Neural progenitor cell (in vitro differentiated cells): Measurements from ENCODE around the gene BMERB1.

Experiments
- CTCF ChIP-seq: fragments of 200-600 bp; sonication (generic); IDR thresholded peaks from 2 replicates; pipeline ENCODE4 v1.5.1; 2017; ENCODE audit warnings: antibody characterized with exemption, mild to moderate bottlenecking
- EZH2 ChIP-seq: fragments of 200-600 bp; sonication (generic); IDR thresholded peaks from 2 replicates; pipeline ENCODE4 v1.6.1; 2017; ENCODE audit warnings: antibody characterized with exemption, mild to moderate bottlenecking, moderate library complexity
- EZH2phosphoT487 ChIP-seq: fragments of 200-600 bp; sonication (generic); IDR thresholded peaks from 2 replicates; pipeline ENCODE4 v1.6.1; 2017; ENCODE audit warnings: antibody characterized with exemption

GRCh38 chr16:15542261-15542660, 107.9 kb downstream of the BMERB1 start:
- TF ChIP-seq CTCF (no peak), EZH2 (no peak), EZH2phosphoT487 (no peak)
